HG02870 (cell line): ENCODE results near the gene ATP2B2.

Experiments used
- ATAC-seq: cut with Tn5 transposase; IDR thresholded peaks from one replicate; pipeline ENCODE4 v1.9.1; 2021; ENCODE audit warnings: mild to moderate bottlenecking, moderate library complexity; ENCODE audit not compliant: unreplicated experiment

The ATP2B2 gene

GRCh38 chr3:10511809-10512494 lies 6.6 kb upstream of the ATP2B2 start:
- ATAC-seq, result no peak

GRCh38 chr3:10510743-10511432 lies 5.5 kb upstream of the ATP2B2 start:
- no peak for ATAC-seq

- no peak for ATAC-seq
Measured at GRCh38 chr3:10510086-10510742, 4.8 kb upstream of the ATP2B2 start.

- ATAC-seq, result no peak
Measured at GRCh38 chr3:10509325-10509724, 3.9 kb upstream of the ATP2B2 start.

- no peak for ATAC-seq
Measured at GRCh38 chr3:10508619-10509260, 3.4 kb upstream of the ATP2B2 start.

GRCh38 chr3:10508235-10508618 lies 2.8 kb upstream of the ATP2B2 start:
- no peak for ATAC-seq

GRCh38 chr3:10507331-10507730 lies 1.9 kb upstream of the ATP2B2 start:
- ATAC-seq, result no peak

- ATAC-seq, result no peak
Measured at GRCh38 chr3:10506696-10507095, 1.3 kb upstream of the ATP2B2 start.

- no peak for ATAC-seq
Measured at GRCh38 chr3:10505791-10506585, 602 bp upstream of the ATP2B2 start.

GRCh38 chr3:10504171-10505049 lies 976 bp downstream of the ATP2B2 start:
- ATAC-seq, result no peak

GRCh38 chr3:10503217-10503796 lies 2.1 kb downstream of the ATP2B2 start:
- ATAC-seq, result no peak

GRCh38 chr3:10502185-10502880 lies 3.1 kb downstream of the ATP2B2 start:
- ATAC-seq, result no peak

- no peak for ATAC-seq
Measured at GRCh38 chr3:10501664-10502052, 3.7 kb downstream of the ATP2B2 start.

GRCh38 chr3:10500717-10501663 lies 4.4 kb downstream of the ATP2B2 start:
- ATAC-seq, result no peak

GRCh38 chr3:10498271-10498670 lies 7.1 kb downstream of the ATP2B2 start:
- ATAC-seq, result no peak

- no peak for ATAC-seq
Measured at GRCh38 chr3:10497439-10497838, 7.9 kb downstream of the ATP2B2 start.

GRCh38 chr3:10496121-10496863 lies 9.1 kb downstream of the ATP2B2 start:
- ATAC-seq, result no peak
